Muscle of leg (tissue), 11 donors: Measurements from ENCODE around the gene LSM14B. TPM values are rescaled to one million over a fixed set of nuclear protein-coding genes. Genes with fewer than 3 reads are reported as not detected.

Experiments used
- DNase-seq: peaks from one replicate; pipeline ENCODE4 v3.0.0; 2013
- H3K27ac ChIP-seq: one replicate; pipeline ENCODE4 v1.5.1; 2013; ENCODE audit warnings: mild to moderate bottlenecking, low read length, control low read depth
- H3K27me3 ChIP-seq: one replicate; pipeline ENCODE4 v1.6.1; 2013; ENCODE audit warnings: low read length; ENCODE audit not compliant: control insufficient read depth, insufficient read depth
- H3K36me3 ChIP-seq: one replicate; pipeline ENCODE4 v1.6.1; 2013; ENCODE audit warnings: low read length; ENCODE audit not compliant: control insufficient read depth, insufficient read depth
- H3K4me1 ChIP-seq: one replicate; pipeline ENCODE4 v1.6.1; 2013; ENCODE audit warnings: low read length; ENCODE audit not compliant: control insufficient read depth, insufficient read depth
- H3K4me3 ChIP-seq: one replicate; pipeline ENCODE4 v1.5.1; 2013; ENCODE audit warnings: low read length, control low read depth
- H3K9me3 ChIP-seq: replicated peaks from 2 replicates; pipeline ENCODE4 v1.6.1; 2013; ENCODE audit warnings: low read depth, low read length; ENCODE audit not compliant: control insufficient read depth
- WGBS: methylation state at CpG from one replicate; pipeline ENCODE4 v1.1.5; 2013; ENCODE audit warnings: missing lambda C conversion rate; ENCODE audit not compliant: insufficient coverage; 5-methylcytosine and 5-hydroxymethylcytosine counted together
- polyA plus RNA-seq, 8 donors: library from polyadenylated mRNA; unstranded; fragments of 120-200 nt; gene quantifications; one replicate each; pipeline versions ENCODE4 v1.2.1 to v1.2.3, GENCODE V29; 2013; ENCODE audit warnings: inconsistent platforms in 1 of 8, low replicate concordance in 1 of 8; ENCODE audit not compliant: insufficient read length in 8 of 8, insufficient read depth in 1 of 8
- total RNA-seq: library from RNA; stranded (reverse); fragments of 120-200 nt; gene quantifications from one replicate; pipeline ENCODE4 v1.2.4, GENCODE V29; 2013

Gene LSM14B
- total and polyA plus RNA-seq, 9 donors, result 57.1 to 83.1 (median 71.0) TPM

DNA sequence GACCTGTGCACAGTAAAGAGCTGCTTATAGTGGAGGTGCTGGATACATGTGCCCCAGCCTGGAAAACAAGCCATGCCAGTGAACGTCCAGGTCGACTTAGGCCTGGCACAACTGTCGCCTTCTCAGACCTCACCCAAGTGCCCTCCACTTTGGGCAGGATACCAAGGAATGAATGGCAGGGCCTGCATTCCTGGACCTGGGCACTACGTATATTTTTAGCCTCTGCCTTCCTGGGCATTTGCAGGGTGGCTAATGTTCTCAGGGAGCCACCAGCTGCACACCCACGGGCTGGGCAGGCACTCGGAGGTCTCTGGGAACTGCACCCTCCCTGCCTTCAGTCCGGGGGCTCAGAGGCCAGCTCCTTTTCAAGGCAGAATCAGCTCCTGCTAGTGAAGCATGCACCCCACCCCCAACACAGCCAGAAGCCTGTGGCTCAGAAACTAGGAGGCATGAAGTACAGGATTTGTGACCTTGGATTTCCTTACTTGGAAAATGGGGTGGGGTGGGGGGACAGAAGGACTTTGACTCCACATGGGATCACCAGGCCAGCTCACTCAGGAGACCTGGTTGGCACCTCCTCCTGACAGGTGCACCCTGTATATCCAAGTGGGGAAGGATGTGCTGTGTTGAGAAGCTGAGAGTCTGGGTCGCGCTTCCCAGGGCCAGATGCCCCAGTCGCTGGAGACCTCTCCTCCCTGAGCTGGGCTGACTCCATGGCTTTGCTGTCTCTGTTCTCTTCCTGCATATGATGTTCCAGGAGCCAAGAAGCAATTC, 2.5 kb upstream of the LSM14B start:
- Histone ChIP-seq H3K9me3 (no peaks in the 10 kb centered on the region), H3K36me3 (peaks cover 9% of the 10 kb centered on the region), H3K4me3 (no peak overlapping the region), H3K27ac (peak overlapping the region; percentile 95), H3K27me3 (peaks cover 36% of the 10 kb centered on the region), H3K4me1 (peaks cover 58% of the 10 kb centered on the region)
- 73% methylated on average over 9 of the region's 10 CpGs for WGBS
- peak; percentile 63 for DNase-seq

DNA sequence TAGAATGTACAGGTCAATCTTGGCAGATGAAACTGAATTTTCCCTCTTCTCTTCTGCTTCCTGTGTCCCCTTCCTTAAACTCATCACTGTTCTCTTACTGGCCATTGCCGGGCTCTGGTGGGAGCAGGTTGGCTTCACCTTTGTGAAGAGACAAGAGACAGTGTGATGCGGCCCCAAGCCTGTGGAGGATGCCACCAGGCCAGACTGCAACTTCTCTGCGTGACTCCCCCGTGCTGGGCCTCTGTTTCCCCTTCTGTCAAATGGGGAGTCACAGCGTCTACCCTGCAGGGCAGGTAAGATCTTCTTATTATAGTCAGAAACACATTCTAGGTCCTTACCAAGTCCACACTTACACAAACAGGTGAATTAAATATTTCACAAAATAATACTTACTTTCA, 1.9 kb upstream of the LSM14B start:
- Histone ChIP-seq H3K27me3 (peaks cover 31% of the 10 kb centered on the region), H3K9me3 (no peaks in the 10 kb centered on the region), H3K36me3 (peaks cover 15% of the 10 kb centered on the region), H3K4me1 (peaks cover 58% of the 10 kb centered on the region), H3K27ac (peak overlapping the region; percentile 95), H3K4me3 (no peak overlapping the region)
- DNase-seq, result no peak
- 88% methylated on average over 3 of the region's 5 CpGs for WGBS

DNA sequence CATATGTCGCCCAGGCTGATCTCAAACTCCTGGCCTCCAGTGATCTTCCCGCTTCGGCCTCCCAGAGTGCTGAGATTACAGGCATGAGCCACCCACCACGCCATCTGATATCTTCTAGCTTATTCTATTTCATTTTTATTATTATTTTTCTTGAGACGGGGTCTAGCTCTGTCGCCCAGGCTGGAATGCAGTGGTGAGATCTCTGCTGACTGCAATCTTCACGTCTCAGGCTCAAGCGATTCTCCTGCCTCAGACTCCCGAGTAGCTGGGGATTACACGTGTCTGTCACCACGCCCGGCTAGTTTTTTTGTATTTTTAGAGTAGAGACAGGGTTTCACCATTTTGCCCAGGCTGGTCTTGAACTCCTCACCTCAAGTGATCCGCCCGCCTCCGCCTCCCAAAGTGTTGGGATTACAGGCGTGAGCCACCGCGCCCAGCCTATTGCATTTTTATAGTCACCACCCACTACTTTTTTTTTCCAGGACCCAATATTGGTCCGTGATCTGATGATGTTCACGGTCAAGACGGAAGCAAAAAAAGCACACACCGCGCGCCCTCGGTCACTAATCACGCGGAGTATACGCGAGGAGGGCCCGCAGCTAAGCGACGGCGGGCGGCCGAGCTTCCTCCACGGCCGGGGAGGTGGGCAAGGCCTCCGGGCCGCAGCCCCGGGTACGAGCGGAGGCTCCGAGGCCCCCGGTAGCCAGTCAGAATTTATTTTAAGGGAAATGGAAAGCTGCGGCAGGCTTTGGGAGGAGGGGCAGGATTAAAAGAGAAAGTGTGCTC, 1.1 kb upstream of the LSM14B start:
- no peaks in the 10 kb centered on the region for H3K9me3 ChIP-seq
- H3K4me3 ChIP-seq, result peak overlapping the region; percentile 61
- peaks cover 58% of the 10 kb centered on the region for H3K4me1 ChIP-seq
- no peak for DNase-seq
- WGBS, result under 1% methylated on average over 33 of the region's 45 CpGs
- peaks cover 22% of the 10 kb centered on the region for H3K36me3 ChIP-seq
- H3K27me3 ChIP-seq, result peaks cover 27% of the 10 kb centered on the region
- H3K27ac ChIP-seq, result peak overlapping the region; percentile 95

GRCh38 chr20:62122654-62123449, 577 bp downstream of the LSM14B start:
- H3K4me1 ChIP-seq, result peaks cover 54% of the 10 kb centered on the region
- under 1% methylated on average over 70 of the region's 77 CpGs for WGBS
- H3K9me3 ChIP-seq, result no peaks in the 10 kb centered on the region
- H3K27me3 ChIP-seq, result peaks cover 11% of the 10 kb centered on the region
- DNase-seq, result peak; percentile 76
- peak overlapping the region; percentile 82 for H3K27ac ChIP-seq
- peak overlapping the region; percentile 64 for H3K4me3 ChIP-seq
- H3K36me3 ChIP-seq, result peaks cover 38% of the 10 kb centered on the region

DNA sequence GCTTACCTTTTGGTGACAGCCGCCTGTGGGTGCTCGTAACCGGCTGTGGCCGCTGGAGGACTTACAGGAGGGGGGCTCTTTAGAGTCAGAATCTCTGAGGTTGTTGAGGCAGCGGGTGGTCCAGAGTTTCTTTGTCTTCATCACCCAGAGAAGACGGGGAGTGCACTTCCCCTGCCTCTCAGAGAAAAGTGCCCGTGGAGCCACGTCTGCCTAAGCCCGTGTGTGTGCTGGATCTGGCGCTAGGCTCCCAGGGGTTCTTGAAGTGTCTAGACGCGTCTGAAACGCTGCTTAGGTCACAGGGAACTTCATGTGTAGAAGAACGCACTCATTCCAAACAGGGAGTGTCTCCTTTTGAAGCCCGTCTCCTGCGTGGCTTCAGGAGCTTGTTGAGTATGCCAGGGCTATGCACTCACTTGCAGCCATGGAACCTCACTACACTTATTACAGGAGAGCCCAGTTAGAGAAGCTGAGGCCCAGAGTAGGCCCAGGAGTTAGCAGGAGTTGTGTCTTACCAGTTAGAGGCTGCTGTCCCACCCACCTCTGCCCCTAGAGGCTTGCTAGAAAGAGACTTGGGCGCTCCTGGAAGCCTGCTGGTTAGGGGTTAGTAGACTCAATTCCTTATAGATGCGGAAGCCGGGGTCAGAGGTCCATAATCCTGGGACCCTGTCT, 1.3 kb downstream of the LSM14B start:
- peaks cover 47% of the 10 kb centered on the region for H3K4me1 ChIP-seq
- no peak for DNase-seq
- peak overlapping the region; percentile 67 for H3K27ac ChIP-seq
- H3K36me3 ChIP-seq, result peaks cover 46% of the 10 kb centered on the region
- H3K4me3 ChIP-seq, result peak overlapping the region; percentile 64
- H3K9me3 ChIP-seq, result no peaks in the 10 kb centered on the region
- peaks cover 4% of the 10 kb centered on the region for H3K27me3 ChIP-seq
- WGBS, result 3% methylated on average over 10 of the region's 19 CpGs

DNA sequence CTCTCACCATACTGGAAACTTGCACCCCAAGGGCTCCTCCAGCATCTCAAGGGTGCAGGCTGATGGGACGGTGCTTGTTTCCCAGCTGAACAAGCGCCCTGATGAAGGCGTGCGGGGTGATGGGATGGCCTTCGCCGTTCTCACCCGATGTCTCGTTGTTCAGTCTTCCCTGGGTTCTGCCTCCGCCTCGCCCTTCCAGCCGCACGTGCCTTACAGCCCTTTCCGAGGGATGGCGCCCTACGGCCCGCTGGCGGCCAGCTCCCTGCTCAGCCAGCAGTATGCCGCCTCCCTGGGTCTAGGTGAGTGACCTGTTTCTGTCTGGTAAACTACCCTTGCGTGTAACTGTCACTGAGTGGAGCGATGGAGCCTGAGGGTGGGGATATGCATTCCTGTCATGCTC, 3.9 kb downstream of the LSM14B start:
- peaks cover 22% of the 10 kb centered on the region for H3K4me1 ChIP-seq
- H3K4me3 ChIP-seq, result no peak overlapping the region
- H3K27ac ChIP-seq, result no peak overlapping the region
- 88% methylated on average over 16 of the region's 20 CpGs for WGBS
- no peaks in the 10 kb centered on the region for H3K27me3 ChIP-seq
- peaks cover 71% of the 10 kb centered on the region for H3K36me3 ChIP-seq
- no peaks in the 10 kb centered on the region for H3K9me3 ChIP-seq
- DNase-seq, result no peak

DNA sequence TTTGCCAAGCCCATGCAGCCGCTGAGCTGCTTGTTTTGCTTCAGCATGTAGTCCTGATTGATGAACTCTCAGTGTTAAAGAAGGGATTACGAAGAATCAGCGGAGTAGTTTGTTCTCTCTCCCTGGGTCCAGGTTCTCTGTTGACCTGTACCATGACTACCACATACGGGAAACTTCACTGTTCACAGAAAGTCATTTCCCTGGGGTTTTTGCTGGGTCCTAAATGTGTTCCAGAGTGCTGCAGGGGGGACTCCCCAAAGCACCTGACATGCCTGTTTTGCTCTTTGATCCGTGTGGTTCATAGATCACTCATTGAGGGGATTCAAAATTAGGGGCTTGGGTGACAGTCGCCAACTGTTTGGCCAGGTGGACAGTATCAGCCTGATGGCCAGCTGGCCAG, 5.5 kb downstream of the LSM14B start:
- peaks cover 19% of the 10 kb centered on the region for H3K4me1 ChIP-seq
- no peaks in the 10 kb centered on the region for H3K9me3 ChIP-seq
- no peaks in the 10 kb centered on the region for H3K27me3 ChIP-seq
- 84% methylated on average over 3 of the region's 6 CpGs for WGBS
- no peak overlapping the region for H3K27ac ChIP-seq
- DNase-seq, result no peak
- H3K36me3 ChIP-seq, result peaks cover 88% of the 10 kb centered on the region
- no peak overlapping the region for H3K4me3 ChIP-seq

- Histone ChIP-seq H3K36me3 (peaks cover 95% of the 10 kb centered on the region), H3K27me3 (no peaks in the 10 kb centered on the region), H3K9me3 (no peaks in the 10 kb centered on the region), H3K27ac (no peak overlapping the region), H3K4me1 (peaks cover 16% of the 10 kb centered on the region), H3K4me3 (no peak overlapping the region)
- no peak for DNase-seq
- WGBS, result 75% methylated on average over 1 of the region's 6 CpGs
Measured at GRCh38 chr20:62128502-62128901, 6.2 kb downstream of the LSM14B start.

DNA sequence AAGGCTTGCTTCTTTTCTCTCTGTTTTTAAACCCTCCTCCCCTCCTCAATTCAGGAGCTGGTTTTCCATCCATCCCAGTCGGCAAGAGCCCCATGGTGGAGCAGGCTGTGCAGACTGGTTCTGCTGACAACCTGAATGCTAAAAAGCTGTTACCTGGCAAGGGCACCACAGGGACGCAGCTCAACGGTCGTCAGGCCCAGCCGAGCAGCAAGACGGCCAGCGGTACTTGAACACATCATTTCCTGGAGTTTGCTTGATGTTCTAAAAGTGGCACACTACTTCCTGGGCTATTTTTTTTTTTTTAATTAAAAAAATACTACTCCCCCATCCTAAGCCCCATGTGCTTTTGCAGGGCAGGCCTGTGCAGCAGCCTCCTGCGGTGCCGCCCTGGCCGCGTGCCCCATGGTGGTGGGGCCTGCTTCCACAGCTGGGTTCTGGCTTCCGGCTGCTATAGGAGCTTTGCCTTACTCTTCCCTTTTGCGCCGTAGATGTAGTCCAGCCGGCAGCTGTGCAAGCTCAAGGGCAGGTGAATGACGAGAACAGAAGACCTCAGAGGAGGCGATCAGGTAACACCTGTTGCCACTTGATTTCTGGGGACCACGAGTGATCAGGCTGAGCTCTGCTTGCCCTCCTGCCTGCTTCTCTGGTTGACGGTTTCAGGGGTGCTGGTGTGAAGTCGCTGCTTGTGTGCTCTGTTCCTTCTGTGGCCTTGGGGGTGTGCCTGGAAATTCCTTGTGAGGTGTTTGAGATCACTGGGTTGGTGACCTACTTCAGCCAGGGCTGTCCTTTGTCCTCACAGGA, 7.7 kb downstream of the LSM14B start:
- H3K4me1 ChIP-seq, result peaks cover 7% of the 10 kb centered on the region
- H3K9me3 ChIP-seq, result no peaks in the 10 kb centered on the region
- H3K4me3 ChIP-seq, result no peak overlapping the region
- H3K27ac ChIP-seq, result no peak overlapping the region
- no peaks in the 10 kb centered on the region for H3K27me3 ChIP-seq
- WGBS, result 85% methylated on average over 17 of the region's 20 CpGs
- peaks cover 95% of the 10 kb centered on the region for H3K36me3 ChIP-seq
- DNase-seq, result no peak
